DMS 273 treated with DMSO at 0.1 percent for 48 hours (cell line): ENCODE data around the gene FANCD2.
A peak's percentile ranks its signal among the peaks of the same experiment; 100 is the strongest.
"Not testable (repeated sequence)": the region's sequence is repeated elsewhere in the genome, so short reads cannot be mapped to it uniquely, and the experiment has no call there.

ENCODE experiments used
- DNase-seq: peaks from one replicate; lab custom pipeline; 2025; lab: John Stamatoyannopoulos, UW

FANCD2 gene

DNA sequence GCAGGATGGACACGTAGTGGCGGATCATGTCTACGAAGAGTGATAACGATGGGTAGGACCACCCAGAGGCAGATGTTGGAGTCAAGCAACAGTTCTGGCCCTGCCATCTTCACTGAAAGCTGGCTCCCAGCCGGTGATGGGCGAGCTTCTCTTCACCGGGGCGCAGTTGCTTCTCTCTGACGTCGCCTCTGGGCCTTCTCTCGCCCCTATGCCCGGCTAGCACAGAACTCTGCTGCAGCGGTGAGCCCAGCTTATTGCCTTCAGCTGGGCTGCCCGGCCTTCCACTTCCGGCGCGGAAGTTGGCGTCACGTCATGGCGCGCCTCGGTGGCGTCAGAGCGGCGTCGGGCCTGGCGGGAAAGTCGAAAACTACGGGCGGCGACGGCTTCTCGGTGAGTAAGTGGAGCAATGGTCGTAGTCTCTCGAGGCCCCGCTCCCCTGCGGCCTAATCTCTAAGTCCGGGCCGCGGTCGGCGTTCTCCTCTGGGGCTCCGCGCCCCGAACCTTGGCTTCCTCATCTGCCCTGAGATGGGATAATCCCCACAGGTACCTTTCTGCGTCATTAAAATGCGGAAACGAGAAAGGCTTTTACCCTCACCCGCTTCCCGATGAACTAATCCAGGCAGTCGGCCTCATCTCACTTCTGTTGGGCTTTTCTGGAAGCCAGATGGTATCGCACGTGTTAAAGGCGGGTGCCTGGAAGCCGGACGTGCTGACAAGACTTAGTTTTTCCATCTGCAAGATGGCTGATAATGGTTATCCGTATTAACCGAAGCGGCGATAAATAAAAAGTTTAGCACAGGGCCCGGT, at the start of gene FANCD2:
Gene FANCD2, plus strand, starts transcription at position 354 of the 807 bp plus-strand sequence. CDS start 2,221 bp downstream, outside the sequence.
- no peak for DNase-seq

- DNase-seq, result peak; percentile 27
Measured at GRCh38 chr3:9976721-9977709, 49.2 kb upstream of the FANCD2 start.

GRCh38 chr3:9978710-9979305, 47.4 kb upstream of the FANCD2 start:
- no peak for DNase-seq

GRCh38 chr3:9980251-9980650, 46.0 kb upstream of the FANCD2 start:
- DNase-seq, result no peak

- no peak for DNase-seq
Measured at GRCh38 chr3:9986230-9986725, 40.0 kb upstream of the FANCD2 start.

- no peak for DNase-seq
Measured at GRCh38 chr3:9994086-9994844, 32.0 kb upstream of the FANCD2 start.

GRCh38 chr3:10000686-10001085, 25.6 kb upstream of the FANCD2 start:
- no peak for DNase-seq

- DNase-seq, result no peak
Measured at GRCh38 chr3:10002951-10003350, 23.3 kb upstream of the FANCD2 start.

DNA sequence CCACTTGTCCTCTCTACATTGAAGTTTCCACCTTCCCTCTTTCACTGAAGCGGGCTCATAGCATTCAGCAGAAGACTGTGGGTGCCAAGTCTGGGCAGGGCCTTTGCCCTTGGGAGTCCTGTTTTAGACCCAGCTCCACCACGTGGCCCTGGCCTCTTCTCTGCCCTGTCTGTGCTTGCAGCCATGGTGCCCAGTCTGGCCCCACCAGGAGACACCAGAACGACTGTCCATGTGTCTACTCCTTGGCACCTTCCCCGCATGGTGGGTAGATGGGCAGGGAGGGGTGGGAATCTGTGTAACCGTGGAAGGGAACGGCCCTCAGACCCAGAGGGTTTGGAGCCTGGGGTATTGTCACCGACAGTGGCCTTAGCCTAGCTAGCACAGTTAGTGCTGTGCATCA, 21.7 kb upstream of the FANCD2 start:
- no peak for DNase-seq

GRCh38 chr3:10004960-10005564, 21.2 kb upstream of the FANCD2 start:
- no peak for DNase-seq

- no peak for DNase-seq
Measured at GRCh38 chr3:10006048-10006761, 20.0 kb upstream of the FANCD2 start.

GRCh38 chr3:10006762-10007090, 19.5 kb upstream of the FANCD2 start:
- no peak for DNase-seq

- DNase-seq, result no peak
Measured at GRCh38 chr3:10007126-10007782, 19.0 kb upstream of the FANCD2 start.

DNA sequence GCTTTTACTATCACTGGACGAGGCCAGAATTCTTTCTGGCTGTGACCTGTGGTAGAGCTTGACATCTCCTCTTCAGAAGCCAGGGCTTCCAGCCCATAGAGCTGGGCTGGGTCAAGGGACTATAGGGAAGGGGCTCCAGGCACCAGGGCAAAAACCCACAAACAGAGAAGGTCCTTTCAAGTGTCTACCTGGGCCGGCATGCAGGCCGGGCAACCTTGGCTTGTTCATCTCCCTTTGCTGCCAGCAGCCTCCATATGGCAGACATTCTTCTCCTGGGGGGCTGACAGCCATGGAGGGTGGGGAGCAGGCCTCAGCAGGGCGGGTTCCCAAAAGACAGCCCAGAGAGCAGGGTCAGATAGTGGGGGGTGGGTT, 18.0 kb upstream of the FANCD2 start:
- DNase-seq, result not testable (repeated sequence)

GRCh38 chr3:10008588-10009344, 17.5 kb upstream of the FANCD2 start:
- DNase-seq, result peak; percentile 41

DNA sequence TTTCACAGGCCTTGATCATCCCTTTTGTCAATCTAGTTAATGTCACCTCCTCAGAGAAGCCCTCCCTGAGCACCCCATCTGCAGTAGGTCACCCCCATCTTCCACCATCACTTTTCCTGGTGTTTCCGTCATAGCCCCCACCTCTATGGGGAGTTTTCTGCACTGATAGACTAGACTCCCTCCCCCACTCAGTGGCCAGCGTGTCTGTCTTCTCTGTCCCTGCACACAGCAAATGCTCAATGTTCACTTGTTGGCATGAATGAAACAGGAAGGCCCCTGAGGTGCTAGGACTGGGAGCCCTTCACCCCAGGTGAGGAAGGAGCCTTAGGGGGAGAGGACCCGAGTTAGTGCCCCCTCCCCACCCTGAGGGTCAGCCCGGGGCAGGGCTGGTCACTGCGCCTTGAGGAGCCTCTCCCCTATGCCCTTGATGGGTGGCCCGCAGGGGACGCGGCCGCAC, 15.8 kb upstream of the FANCD2 start:
- no peak for DNase-seq

- peak; percentile 32 for DNase-seq
Measured at GRCh38 chr3:10010878-10011465, 15.3 kb upstream of the FANCD2 start.

DNA sequence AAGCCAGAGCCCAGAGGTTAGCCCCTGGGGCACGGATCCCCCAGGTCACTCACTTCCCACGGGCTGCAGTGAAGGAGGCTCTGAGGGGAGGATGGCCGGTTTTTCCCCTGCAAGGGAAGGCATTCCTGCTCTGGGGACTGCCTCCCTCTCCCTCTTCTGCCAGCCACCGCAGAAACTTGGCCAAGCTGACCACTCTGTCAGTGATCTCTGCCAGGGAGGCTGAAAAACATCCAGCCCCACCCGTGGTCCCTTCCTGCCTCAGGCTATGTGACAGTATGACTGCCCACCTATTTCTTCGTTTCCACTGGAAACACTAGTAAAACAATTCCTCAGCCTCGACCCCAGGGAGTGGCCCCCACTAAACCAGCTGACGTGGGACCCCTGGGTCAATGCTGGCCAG, 14.6 kb upstream of the FANCD2 start:
- DNase-seq, result no peak

- no peak for DNase-seq
Measured at GRCh38 chr3:10012106-10012505, 14.1 kb upstream of the FANCD2 start.
